Peyer's patch (tissue), 4 donors: ENCODE measurements around the gene POU1F1.

Experiments
- POLR2A ChIP-seq, 2 donors: fragments of 450-650 bp; IDR thresholded peaks; one replicate each; pipeline ENCODE4 v1.5.1; 2017; ENCODE audit warnings: antibody characterized with exemption in 2 of 2, mild to moderate bottlenecking in 2 of 2, moderate library complexity in 2 of 2
- TF ChIP-seq, protein P1 (sequence below), 6 experiments: fragments of 450-650 bp in 4 of 6; fragments of 200-600 bp in 2 of 6; sonication (generic) in 1 of 6; IDR thresholded peaks; one replicate each; pipeline ENCODE4 v1.5.1; 2017 to 2019; ENCODE audit warnings: antibody characterized with exemption in 6 of 6, mild to moderate bottlenecking in 3 of 6, moderate library complexity in 1 of 6

DNA sequence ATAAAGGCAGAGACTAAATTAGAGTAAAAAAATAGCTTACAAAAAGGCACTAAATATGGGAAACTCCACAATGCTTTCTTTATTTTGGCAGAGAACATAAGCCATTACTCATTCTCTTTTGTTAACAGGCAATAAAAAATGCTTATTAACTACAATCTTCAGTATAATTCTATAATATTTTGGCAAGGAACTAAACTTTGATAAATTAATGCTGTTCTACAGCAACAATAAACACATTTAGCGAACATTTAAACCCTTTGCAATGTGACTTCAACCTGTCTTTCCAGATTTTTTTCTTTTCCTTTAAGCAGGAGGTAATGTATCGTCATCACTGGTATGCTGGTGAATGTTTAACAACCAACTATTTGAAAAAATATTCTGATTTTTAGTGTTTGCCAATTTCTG lies 42.2 kb upstream of the POU1F1 start:
- TF ChIP-seq, protein P1, sequence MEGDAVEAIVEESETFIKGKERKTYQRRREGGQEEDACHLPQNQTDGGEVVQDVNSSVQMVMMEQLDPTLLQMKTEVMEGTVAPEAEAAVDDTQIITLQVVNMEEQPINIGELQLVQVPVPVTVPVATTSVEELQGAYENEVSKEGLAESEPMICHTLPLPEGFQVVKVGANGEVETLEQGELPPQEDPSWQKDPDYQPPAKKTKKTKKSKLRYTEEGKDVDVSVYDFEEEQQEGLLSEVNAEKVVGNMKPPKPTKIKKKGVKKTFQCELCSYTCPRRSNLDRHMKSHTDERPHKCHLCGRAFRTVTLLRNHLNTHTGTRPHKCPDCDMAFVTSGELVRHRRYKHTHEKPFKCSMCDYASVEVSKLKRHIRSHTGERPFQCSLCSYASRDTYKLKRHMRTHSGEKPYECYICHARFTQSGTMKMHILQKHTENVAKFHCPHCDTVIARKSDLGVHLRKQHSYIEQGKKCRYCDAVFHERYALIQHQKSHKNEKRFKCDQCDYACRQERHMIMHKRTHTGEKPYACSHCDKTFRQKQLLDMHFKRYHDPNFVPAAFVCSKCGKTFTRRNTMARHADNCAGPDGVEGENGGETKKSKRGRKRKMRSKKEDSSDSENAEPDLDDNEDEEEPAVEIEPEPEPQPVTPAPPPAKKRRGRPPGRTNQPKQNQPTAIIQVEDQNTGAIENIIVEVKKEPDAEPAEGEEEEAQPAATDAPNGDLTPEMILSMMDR (IDR thresholded peaks at IDR 0.05), result no peak
- no peak for TF ChIP-seq POLR2A (IDR thresholded peaks at IDR 0.05)
